GM19035 (cell line): Measurements from ENCODE around the gene NUDT15.
"Not testable (repeated sequence)": the region's sequence is repeated elsewhere in the genome, so short reads cannot be mapped to it uniquely, and the experiment has no call there.

ENCODE experiments used
- ATAC-seq: cut with Tn5 transposase; IDR thresholded peaks from one replicate; pipeline ENCODE4 v1.9.1; 2021; ENCODE audit not compliant: unreplicated experiment

Gene NUDT15

GRCh38 chr13:48042894-48043293 lies 5.4 kb downstream of the NUDT15 start:
- ATAC-seq: no peak

GRCh38 chr13:48043789-48044503 lies 6.4 kb downstream of the NUDT15 start:
- no peak for ATAC-seq

DNA sequence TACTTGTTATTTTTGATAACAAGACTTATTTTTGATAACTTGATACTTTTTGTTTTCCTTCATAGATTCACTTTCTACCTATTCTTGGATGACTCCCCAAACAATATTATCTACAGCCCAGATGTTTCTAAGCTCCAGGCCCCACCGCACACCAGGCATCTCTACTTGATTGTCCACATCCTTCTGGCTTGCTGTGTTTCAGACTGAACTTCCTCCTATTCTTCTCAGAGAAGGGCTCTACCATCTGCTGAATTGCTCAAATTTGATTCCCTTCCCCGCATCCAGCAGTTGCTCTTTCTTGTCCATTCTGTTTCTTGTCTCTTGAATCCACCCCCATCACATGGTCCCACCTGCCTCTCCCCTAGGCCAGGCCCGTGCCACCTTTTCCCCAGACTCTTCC lies 13.0 kb downstream of the NUDT15 start:
- no peak for ATAC-seq

- ATAC-seq: no peak
Observed at GRCh38 chr13:48054601-48055000, 17.1 kb downstream of the NUDT15 start.

DNA sequence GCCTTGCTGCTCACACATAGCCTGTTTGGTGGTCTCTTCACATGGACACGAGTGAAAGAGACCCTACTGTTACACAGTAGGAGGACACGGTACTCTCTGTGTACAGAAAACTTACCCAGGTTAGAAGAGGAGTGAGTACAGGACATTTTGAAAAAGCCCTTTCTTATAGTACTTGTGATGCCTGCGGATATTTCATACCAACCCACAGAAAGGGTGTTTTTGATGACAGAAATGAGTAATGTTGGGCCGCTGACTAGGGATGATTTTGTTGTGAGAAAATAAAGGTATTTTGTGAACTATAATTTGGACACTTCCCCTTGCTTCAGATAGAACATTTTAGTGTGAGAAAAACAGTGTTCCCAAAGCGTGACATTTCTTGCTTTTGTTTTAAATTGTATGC lies 18.2 kb downstream of the NUDT15 start:
- ATAC-seq: no peak

DNA sequence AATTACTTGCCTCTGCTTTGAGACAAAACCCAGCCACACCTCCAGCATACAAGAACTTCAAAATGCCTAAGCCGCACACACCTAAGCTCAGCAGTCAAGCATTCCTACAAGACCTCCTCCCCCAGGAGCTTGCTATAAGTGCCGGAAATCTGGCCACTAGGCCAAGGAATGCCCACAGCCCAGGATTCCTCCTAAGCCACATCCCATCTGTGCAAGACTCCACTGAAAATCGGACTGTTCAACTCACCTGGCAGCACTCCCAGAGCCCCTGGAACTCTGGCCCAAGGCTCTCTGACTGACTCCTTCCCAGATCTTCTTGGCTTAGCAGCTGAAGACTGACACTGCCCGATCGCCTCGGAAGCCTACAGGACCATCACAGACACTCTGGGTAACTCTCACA lies 21.0 kb downstream of the NUDT15 start:
- ATAC-seq: not testable (repeated sequence)

DNA sequence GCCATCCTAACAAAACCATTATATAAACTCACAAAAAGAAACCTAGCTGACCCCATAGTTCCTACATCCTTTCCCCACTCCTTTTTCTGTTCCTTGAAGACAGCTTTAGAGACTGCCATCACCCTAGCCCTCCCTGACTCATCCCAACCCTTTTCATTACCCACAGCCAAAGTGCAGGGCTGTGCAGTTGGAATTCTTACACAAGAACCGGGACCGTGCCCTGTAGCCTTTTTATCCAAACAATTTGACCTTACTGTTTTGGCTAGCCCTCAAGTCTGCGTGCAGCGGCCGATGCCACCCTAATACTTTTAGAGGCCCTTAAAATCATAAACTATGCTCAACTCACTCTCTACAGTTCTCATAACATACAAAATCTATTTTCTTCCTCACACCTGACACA lies 22.4 kb downstream of the NUDT15 start:
- ATAC-seq: not testable (repeated sequence)

DNA sequence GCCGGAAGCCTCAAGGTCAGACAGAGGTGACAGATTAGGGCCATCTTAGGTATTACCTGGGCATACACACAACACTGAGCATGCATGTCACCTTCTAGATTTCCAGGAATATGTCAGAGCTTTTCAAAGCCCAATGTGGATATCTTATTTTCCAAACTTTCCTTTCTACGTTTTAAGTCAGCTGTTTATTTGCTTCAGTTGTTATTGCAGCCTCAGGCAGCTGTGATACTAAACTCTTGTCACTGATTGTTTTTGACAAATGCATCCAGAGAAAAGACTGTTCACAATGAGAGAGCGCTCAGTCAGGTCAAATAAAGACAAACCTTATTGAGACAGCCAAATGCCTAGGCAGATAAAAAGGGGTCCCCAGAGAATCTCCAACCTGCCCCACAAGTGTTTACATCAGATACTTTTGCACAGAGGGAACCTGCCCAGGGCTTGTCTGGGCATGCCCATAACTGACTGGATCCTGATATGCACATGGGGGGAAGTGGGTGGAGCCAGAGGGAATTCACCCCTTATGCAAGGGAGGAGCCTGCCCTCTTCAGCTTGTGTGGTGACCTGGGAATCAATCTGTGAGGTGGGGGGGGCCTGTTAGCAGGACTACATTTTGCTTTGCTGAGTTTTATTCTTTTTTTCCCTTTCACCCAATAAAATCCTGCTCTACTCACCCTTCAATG lies 28.9 kb downstream of the NUDT15 start:
- ATAC-seq: no peak

- no peak for ATAC-seq
Observed at GRCh38 chr13:48068036-48068435, 30.5 kb downstream of the NUDT15 start.

DNA sequence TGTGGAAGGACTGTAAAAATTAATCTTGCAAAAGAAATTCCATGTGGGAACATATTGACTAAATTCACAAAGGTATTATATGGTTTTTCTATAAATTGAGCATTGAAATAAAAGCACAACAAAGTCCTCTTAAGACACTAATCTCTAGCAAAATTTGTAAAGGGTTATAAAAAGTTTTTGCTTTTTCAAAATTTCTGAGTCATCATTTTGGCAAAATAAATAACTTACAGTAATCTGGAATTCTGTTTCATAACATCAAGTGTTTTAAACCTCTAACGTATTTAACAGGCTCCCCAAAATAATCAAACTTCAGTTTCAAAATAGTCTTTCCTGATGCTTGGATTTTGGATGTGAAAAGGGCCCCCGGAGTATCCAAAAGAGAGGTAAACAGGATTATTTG lies 31.4 kb downstream of the NUDT15 start:
- ATAC-seq: no peak

GRCh38 chr13:48069573-48069972 lies 32.0 kb downstream of the NUDT15 start:
- no peak for ATAC-seq

GRCh38 chr13:48070942-48071341 lies 33.4 kb downstream of the NUDT15 start:
- no peak for ATAC-seq

GRCh38 chr13:48072304-48072703 lies 34.8 kb downstream of the NUDT15 start:
- ATAC-seq: no peak

- no peak for ATAC-seq
Observed at GRCh38 chr13:48072787-48073186, 35.3 kb downstream of the NUDT15 start.

- ATAC-seq: no peak
Observed at GRCh38 chr13:48074006-48074405, 36.5 kb downstream of the NUDT15 start.

DNA sequence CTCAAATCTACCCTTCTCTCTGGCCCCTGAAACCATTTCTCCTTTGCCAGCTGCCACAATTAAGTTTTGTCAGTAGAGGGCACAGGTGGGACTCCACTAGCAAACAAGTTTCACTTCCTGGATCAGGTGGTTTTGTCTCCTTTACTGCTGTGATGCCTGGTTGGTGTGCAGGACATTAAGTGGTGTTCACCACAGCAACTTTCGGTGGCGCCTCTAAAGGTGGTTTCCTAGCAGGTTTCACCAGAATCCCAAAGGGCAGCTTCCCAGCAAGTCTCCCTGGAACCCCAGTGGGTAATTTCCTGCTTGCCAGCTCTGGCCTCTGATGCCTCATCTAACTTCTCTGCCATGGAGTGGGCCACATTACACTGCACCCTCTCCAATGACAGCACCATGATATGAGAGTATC lies 40.7 kb downstream of the NUDT15 start:
- peak; percentile 93 for ATAC-seq

DNA sequence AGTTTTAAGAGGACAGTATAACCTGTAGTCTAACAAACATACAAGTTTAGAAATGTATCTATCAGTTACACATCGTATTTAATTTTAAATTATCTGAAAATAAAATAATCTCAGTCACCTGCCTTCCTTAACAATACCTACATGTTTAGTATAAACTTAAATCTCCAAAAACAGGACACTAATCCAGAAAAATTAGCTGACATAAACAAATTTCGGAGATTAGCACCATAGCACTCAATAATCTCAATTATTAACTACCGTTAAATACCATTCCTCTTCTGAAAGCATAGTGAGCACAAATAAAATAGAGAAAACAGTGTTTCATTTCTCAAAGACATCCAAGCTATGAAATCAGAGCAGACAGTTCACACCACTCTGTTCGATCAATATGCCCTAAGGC lies 44.2 kb downstream of the NUDT15 start:
- no peak for ATAC-seq

DNA sequence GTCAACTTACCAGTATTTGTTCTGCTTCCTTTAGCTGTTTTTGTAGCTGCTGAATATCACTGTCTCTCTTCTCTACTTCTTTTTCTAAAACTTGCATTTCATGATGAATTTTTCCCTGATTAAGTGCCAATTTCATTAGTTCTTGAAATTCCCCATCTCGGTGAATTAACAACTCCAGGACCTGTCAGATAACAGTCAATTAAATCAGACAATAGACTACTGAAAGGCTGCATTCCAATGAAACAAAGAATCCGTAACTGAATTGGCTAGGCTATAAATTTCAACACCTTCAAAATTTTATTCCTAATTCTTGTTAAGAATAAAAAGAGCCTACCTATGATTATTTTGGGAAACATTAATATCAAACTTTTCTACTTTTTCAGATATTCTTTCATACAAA lies 48.7 kb downstream of the NUDT15 start:
- no peak for ATAC-seq

- no peak for ATAC-seq
Observed at GRCh38 chr13:48093588-48093987, 56.1 kb downstream of the NUDT15 start.

DNA sequence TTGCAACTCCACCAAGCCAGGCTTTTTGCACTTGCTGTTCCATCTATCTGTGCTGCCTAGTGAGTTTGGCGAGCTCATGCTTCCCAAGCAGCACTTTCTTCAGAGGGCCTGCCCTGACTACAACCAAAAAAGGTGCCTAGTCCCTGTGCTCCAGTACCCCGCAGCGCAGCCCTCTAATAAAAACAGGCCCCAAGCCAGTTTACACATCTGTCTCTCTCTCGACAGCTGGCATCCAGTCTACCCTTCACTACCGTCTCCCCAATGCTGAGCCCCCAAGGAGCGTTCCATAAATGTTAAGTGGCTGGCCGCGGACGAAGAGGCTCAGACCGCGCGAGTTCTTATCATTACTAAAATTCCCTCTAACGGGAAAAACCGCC lies 56.9 kb downstream of the NUDT15 start:
- no peak for ATAC-seq

DNA sequence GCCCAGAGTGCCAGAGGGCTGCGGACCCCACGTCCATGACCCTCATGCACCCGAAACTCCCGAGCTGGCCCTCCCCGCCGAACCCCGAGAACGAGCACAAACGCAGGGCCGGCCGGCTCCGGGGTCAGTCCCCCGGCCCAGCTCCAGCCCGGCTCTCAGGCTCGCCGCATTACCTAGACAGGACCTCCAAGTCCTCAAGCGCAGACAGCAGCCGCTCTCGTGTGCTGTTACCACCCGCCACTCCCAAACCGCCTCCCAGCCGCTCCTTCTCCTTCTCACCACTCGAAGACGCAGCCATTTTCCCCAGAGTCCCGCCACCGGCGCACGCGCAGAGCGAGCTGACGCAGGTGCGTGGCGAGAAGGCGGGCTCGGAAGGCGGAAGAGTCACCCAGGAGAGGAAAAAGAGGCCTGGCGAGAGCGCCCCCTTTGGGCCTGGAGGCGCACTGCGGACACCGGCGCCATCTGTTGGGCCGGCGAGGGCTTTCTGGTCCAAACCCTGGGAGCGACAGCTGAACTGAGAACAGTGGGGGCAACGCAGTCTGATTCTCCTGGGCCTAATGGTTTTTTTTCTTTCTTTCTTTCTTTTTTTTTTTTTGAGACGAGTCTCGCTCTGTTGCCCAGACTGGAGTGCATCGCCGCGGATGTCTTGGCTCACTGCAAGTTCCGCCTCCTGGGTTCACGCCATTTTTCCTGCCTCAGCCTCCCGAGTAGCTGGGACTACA lies 57.4 kb downstream of the NUDT15 start, which contains the start of gene MED4:
Gene MED4, minus strand, starts transcription at position 324 of the 722 bp plus-strand sequence. Its CDS starts 26 bp downstream, at position 298.
- ATAC-seq: peak; percentile 96

- no peak for ATAC-seq
Observed at GRCh38 chr13:48096670-48097069, 59.1 kb downstream of the NUDT15 start.
